H1 (cell line): ENCODE data around the gene WRAP53. TPM values are rescaled to one million over a fixed set of nuclear protein-coding genes. Genes with fewer than 3 reads are reported as not detected.

Experiments used
- BRCA1 ChIP-seq: IDR thresholded peaks from 2 replicates; pipeline ENCODE4 v1.6.1; 2012; ENCODE audit warnings: low read depth, low read length, improper control_type of control experiment
- CBX8 ChIP-seq: fragments of 300-800, 300-1000 bp; sonication (generic); IDR thresholded peaks from 2 replicates; pipeline ENCODE4 v1.7.1; 2016; ENCODE audit warnings: low read depth, low read length, borderline replicate concordance
- CEBPB ChIP-seq: IDR thresholded peaks from 2 replicates; pipeline ENCODE4 v1.6.1; 2012; ENCODE audit warnings: low read depth, low read length
- CHD1 ChIP-seq: IDR thresholded peaks from 2 replicates; pipeline ENCODE4 v1.6.1; 2012; ENCODE audit warnings: low read depth, low read length, improper control_type of control experiment
- CREB1 ChIP-seq: IDR thresholded peaks from 2 replicates; pipeline ENCODE4 v1.6.1; 2012; ENCODE audit warnings: inconsistent platforms
- EGR1 ChIP-seq: IDR thresholded peaks from 2 replicates; pipeline ENCODE4 v1.6.1; 2011; ENCODE audit warnings: low read depth, low read length, borderline replicate concordance
- EZH2 ChIP-seq: fragments of 200-600 bp; sonication (generic); IDR thresholded peaks from 2 replicates; pipeline ENCODE4 v1.7.1; 2012; ENCODE audit warnings: low read depth, mild to moderate bottlenecking, moderate library complexity, low read length, inconsistent platforms; ENCODE audit not compliant: severe bottlenecking
- GTF2F1 ChIP-seq: IDR thresholded peaks from 2 replicates; pipeline ENCODE4 v1.6.1; 2012; ENCODE audit warnings: low read depth, low read length, improper control_type of control experiment, borderline replicate concordance
- HDAC2 ChIP-seq, 2 experiments: fragments of 300-600 bp in 1 of 2; sonication (generic) in 1 of 2; IDR thresholded peaks; 2 replicates each; pipeline ENCODE4 v1.6.1; 2011 to 2012; ENCODE audit warnings: low read depth in 2 of 2, low read length in 2 of 2, mild to moderate bottlenecking in 2 of 2, moderate library complexity in 2 of 2, borderline replicate concordance in 1 of 2, inconsistent platforms in 1 of 2
- MAFK ChIP-seq: IDR thresholded peaks from 2 replicates; pipeline ENCODE4 v1.6.1; 2012; ENCODE audit warnings: low read depth, mild to moderate bottlenecking, improper control_type of control experiment, low read length
- PHF8 ChIP-seq: fragments of 200-600 bp; sonication (generic); conservative IDR thresholded peaks from 2 replicates; pipeline ENCODE4 v1.7.1; 2012; ENCODE audit warnings: low read depth, mild to moderate bottlenecking, inconsistent platforms, low read length, moderate library complexity
- POLR2A ChIP-seq, 2 experiments: IDR thresholded peaks; 1 replicate in 1 of 2; 2 replicates in 1 of 2; pipeline ENCODE4 v1.6.1; 2011; ENCODE audit warnings: low read depth in 2 of 2, low read length in 2 of 2, mild to moderate bottlenecking in 2 of 2; ENCODE audit errors: control extremely low read depth in 1 of 2
- POLR2AphosphoS5 ChIP-seq: IDR thresholded peaks from 2 replicates; pipeline ENCODE4 v1.6.1; 2011; ENCODE audit warnings: low read depth, low read length
- SAP30 ChIP-seq: fragments of 300-600 bp; sonication (generic); IDR thresholded peaks from 2 replicates; pipeline ENCODE4 v1.7.1; 2012; ENCODE audit warnings: low read length, moderate library complexity, mild to moderate bottlenecking, inconsistent platforms; ENCODE audit not compliant: insufficient read depth, insufficient replicate concordance
- SIX5 ChIP-seq: IDR thresholded peaks from 2 replicates; pipeline ENCODE4 v1.6.1; 2011; ENCODE audit warnings: mild to moderate bottlenecking, low read depth, low read length
- SRF ChIP-seq: IDR thresholded peaks from 2 replicates; pipeline ENCODE4 v1.6.1; 2011; ENCODE audit warnings: mild to moderate bottlenecking, low read depth, low read length, moderate library complexity
- SUZ12 ChIP-seq: fragments of 200-600 bp; sonication (generic); IDR thresholded peaks from 2 replicates; pipeline ENCODE4 v1.6.1; 2012; ENCODE audit warnings: mild to moderate bottlenecking, inconsistent platforms, low read length, moderate library complexity, mixed read lengths
- TBP ChIP-seq: IDR thresholded peaks from 2 replicates; pipeline ENCODE4 v1.6.1; 2011; ENCODE audit warnings: low read depth, low read length, improper control_type of control experiment
- TCF12 ChIP-seq: IDR thresholded peaks from 2 replicates; pipeline ENCODE4 v1.6.1; 2011; ENCODE audit warnings: low read depth, mild to moderate bottlenecking, low read length
- ZNF274 ChIP-seq: IDR thresholded peaks from 2 replicates; pipeline ENCODE4 v1.7.0; 2012; ENCODE audit warnings: low read length, borderline replicate concordance; ENCODE audit errors: extremely low read depth
- polyA plus RNA-seq, 7 experiments: library from polyadenylated mRNA; depleted of rRNA in 3 of 7; stranded (reverse) in 5 of 7; unstranded in 2 of 7; fragments of >200 nt in 5 of 7; fragments of 200-250 nt in 2 of 7; gene quantifications; 1 replicate in 5 of 7; 2 replicates in 1 of 7; 4 replicates in 1 of 7; pipeline versions ENCODE4 v1.2.1 to v1.2.3, GENCODE V29; 2011 to 2013; ENCODE audit warnings: missing spikeins in 2 of 7, mixed read lengths in 2 of 7
- total RNA-seq: library from RNA; stranded (reverse); fragmentation: NEBNext Ultra II Directional; extraction: Animal tissue kit (Norgen Biotek cat#: 25700); gene quantifications from 2 replicates; pipeline ENCODE4 v1.2.1, GENCODE V29; 2021
- TF ChIP-seq, protein P1 (sequence below): IDR thresholded peaks from 2 replicates; pipeline ENCODE4 v1.6.1; 2011; ENCODE audit warnings: low read depth, mild to moderate bottlenecking, low read length; ENCODE audit not compliant: insufficient read depth
- TF ChIP-seq, protein P2 (sequence below): IDR thresholded peaks from 2 replicates; pipeline ENCODE4 v1.6.1; 2012; ENCODE audit warnings: low read length, inconsistent platforms

The WRAP53 gene
- total and polyA plus RNA-seq, 2 of the 8 experiments (the other 6 are each of a cell fraction or from before 2014, with no cell fraction given), result 29.2 to 30.1 TPM

DNA sequence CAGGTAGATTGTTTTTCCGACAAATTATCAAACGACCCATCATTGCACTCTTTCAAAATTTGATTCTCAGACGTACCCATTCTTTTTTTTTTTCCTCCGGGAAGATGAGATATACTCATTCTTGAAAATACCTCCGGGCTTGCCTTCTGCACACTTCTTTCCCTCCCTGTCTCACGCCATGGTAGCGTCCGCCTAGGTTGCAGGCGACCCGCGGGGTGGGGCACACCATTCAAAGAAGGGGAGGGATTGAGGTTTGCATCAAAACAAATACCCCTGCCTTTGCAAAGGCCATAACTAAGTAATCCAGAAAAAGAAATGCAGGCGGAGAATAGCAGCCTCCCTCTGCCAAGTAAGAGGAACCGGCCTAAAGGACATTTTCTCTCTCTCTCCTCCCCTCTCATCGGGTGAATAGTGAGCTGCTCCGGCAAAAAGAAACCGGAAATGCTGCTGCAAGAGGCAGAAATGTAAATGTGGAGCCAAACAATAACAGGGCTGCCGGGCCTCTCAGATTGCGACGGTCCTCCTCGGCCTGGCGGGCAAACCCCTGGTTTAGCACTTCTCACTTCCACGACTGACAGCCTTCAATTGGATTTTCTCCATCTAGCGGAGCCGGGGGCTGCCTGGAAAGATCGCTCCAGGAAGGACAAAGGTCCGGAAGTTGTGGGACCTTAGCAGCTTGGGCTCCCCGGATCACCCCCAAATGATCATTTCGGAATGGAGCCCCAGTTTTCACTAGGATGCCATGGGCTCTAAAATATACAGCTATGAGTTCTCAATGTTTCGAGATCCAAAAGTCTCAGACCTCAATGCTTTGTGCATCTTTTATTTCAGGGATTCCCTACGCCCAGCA, 1.8 kb upstream of the WRAP53 start (continued):
- TF ChIP-seq HDAC2 (IDR thresholded peaks at IDR 0.05; ENCODE audit: borderline replicate concordance in 1 of 2, low read depth in 2 of 2, low read length in 2 of 2) (no peak; a peak in 1 of 4 replicates), MAFK (no peak), CHD1 (peak; percentile 97), POLR2AphosphoS5 (peak; percentile 93), POLR2A (IDR thresholded peaks at IDR 0.05; ENCODE audit: control extremely low read depth in 1 of 2, low read depth in 2 of 2, low read length in 2 of 2) (peak; percentile 88 to 91), SRF (no peak), SIX5 (peak; percentile 48), BRCA1 (0 out of 2 replicates have a peak, but pooled peaks have one; percentile 58), TCF12 (no peak), EGR1 (peak; percentile 55; the same call in 1 of the 2 replicates), EZH2 (no peak), ZNF274 (no peak), SAP30 (no peak), GTF2F1 (0 out of 2 replicates have a peak, but pooled peaks have one; percentile 75), PHF8 (peak; percentile 52), SUZ12 (no peak), CREB1 (no peak), CEBPB (no peak), TBP (peak; percentile 94), CBX8 (no peak)
- TF ChIP-seq, protein P1, sequence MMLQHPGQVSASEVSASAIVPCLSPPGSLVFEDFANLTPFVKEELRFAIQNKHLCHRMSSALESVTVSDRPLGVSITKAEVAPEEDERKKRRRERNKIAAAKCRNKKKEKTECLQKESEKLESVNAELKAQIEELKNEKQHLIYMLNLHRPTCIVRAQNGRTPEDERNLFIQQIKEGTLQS, result no peak
- TF ChIP-seq, protein P2, sequence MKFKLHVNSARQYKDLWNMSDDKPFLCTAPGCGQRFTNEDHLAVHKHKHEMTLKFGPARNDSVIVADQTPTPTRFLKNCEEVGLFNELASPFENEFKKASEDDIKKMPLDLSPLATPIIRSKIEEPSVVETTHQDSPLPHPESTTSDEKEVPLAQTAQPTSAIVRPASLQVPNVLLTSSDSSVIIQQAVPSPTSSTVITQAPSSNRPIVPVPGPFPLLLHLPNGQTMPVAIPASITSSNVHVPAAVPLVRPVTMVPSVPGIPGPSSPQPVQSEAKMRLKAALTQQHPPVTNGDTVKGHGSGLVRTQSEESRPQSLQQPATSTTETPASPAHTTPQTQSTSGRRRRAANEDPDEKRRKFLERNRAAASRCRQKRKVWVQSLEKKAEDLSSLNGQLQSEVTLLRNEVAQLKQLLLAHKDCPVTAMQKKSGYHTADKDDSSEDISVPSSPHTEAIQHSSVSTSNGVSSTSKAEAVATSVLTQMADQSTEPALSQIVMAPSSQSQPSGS, result no peak
- TF ChIP-seq, all 59 proteins: peak for 16
